Thyroid gland (tissue), 4 donors: ENCODE data around the gene GPR143. TPM values are rescaled to one million over a fixed set of nuclear protein-coding genes. Genes with fewer than 3 reads are reported as not detected.

Experiments
- DNase-seq, 2 donors: peaks; one replicate each; pipeline ENCODE4 v3.0.0-alpha.2; 2019
- H3K27ac ChIP-seq, 3 donors: fragments of 200-600 bp; sonication (generic); 1 replicate in 2 of 3; 2 replicates in 1 of 3; pipeline ENCODE4 v1.5.1; 2016 to 2019; ENCODE audit warnings: mild to moderate bottlenecking in 1 of 3, moderate library complexity in 1 of 3
- H3K27me3 ChIP-seq: fragments of 200-600 bp; sonication (generic); one replicate; pipeline ENCODE4 v1.5.1; 2019
- H3K36me3 ChIP-seq, 2 donors: fragments of 200-600 bp; sonication (generic); one replicate each; pipeline ENCODE4 v1.5.1; 2016 to 2019
- H3K4me1 ChIP-seq, 2 donors: fragments of 200-600 bp; sonication (generic); one replicate each; pipeline ENCODE4 v1.5.1; 2017 to 2019
- H3K4me3 ChIP-seq, 3 donors: fragments of 200-600 bp; sonication (generic); replicated peaks in 1 of 3; 1 replicate in 2 of 3; 2 replicates in 1 of 3; pipeline ENCODE4 v1.5.1; 2016; ENCODE audit warnings: mild to moderate bottlenecking in 1 of 3
- H3K9me3 ChIP-seq: fragments of 200-600 bp; sonication (generic); one replicate; pipeline ENCODE4 v1.5.1; 2017
- POLR2A ChIP-seq, 2 donors: fragments of 450-650 bp; IDR thresholded peaks; one replicate each; pipeline ENCODE4 v1.6.1; 2017; ENCODE audit warnings: antibody characterized with exemption in 2 of 2, mild to moderate bottlenecking in 2 of 2, moderate library complexity in 1 of 2
- WGBS, 2 donors: methylation state at CpG; one replicate each; pipeline ENCODE4 v1.1.5; 2017; 5-methylcytosine and 5-hydroxymethylcytosine counted together
- intact Hi-C: fragments of 100-400 bp; cut with DNase I; formaldehyde crosslinking; loops from one replicate; pipeline ENCODE4 v1.15.1; 2023
- total RNA-seq, 4 donors: library from RNA; depleted of rRNA; stranded (reverse); fragments of >200 nt; gene quantifications; one replicate each; pipeline ENCODE4 v1.2.3, GENCODE V29; 2016
- TF ChIP-seq, protein P1 (sequence below), 6 experiments: fragments of 200-600 bp in 3 of 6; fragments of 450-650 bp in 3 of 6; sonication (generic) in 3 of 6; IDR thresholded peaks; one replicate each; pipeline ENCODE4 v1.5.1; 2016 to 2019; ENCODE audit warnings: antibody characterized with exemption in 6 of 6, mild to moderate bottlenecking in 2 of 6, inconsistent platforms in 1 of 6, moderate library complexity in 1 of 6

Gene GPR143
- total RNA-seq, 4 donors from 2014 or later: 1.7 to 4.9 (median 3.4) TPM

DNA sequence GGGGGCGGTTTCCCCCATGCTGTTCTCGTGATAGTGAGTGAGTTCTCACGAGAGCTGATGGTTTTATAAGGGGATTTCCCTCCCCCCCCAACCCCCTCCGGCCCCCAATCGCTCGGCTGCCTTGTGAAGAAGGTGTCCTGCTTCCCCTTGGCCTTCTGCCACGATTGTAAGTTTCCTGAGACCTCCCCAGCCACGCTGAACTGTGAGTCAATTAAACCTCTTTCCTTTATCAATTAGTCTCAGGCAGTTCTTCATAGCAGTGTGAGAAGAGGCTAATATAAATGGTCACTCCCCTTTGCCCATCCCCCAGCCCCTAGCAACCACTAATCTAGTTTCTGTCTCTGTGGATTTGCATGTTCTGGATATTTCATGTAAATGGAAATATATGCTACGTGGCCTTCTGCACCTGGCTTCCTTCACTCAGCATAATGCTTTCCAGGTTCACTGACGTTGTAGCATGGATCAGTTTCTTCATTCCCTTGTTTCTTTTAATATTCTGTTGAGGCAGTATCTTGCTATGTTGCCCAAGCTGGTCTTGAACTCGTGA, 16.4 kb downstream of the GPR143 start:
- intact Hi-C loops: no loop called here
- TF ChIP-seq, protein P1, sequence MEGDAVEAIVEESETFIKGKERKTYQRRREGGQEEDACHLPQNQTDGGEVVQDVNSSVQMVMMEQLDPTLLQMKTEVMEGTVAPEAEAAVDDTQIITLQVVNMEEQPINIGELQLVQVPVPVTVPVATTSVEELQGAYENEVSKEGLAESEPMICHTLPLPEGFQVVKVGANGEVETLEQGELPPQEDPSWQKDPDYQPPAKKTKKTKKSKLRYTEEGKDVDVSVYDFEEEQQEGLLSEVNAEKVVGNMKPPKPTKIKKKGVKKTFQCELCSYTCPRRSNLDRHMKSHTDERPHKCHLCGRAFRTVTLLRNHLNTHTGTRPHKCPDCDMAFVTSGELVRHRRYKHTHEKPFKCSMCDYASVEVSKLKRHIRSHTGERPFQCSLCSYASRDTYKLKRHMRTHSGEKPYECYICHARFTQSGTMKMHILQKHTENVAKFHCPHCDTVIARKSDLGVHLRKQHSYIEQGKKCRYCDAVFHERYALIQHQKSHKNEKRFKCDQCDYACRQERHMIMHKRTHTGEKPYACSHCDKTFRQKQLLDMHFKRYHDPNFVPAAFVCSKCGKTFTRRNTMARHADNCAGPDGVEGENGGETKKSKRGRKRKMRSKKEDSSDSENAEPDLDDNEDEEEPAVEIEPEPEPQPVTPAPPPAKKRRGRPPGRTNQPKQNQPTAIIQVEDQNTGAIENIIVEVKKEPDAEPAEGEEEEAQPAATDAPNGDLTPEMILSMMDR (IDR thresholded peaks at IDR 0.05): no peak
- no peak for TF ChIP-seq POLR2A (IDR thresholded peaks at IDR 0.05)
- Histone ChIP-seq H3K9me3 (no peaks in the 10 kb centered on the region), H3K27me3 (no peaks in the 10 kb centered on the region), H3K36me3 (no peaks in the 10 kb centered on the region), H3K27ac (no peak overlapping the region), H3K4me1 (no peaks in the 10 kb centered on the region), H3K4me3 (no peak overlapping the region)
- 52 to 57% methylated on average over 8 to 9 of the region's 11 CpGs for WGBS, 2 donors
- DNase-seq: no peak

GRCh38 chrX:9747644-9748043, 18.0 kb downstream of the GPR143 start:
- 94 to 98% methylated on average over 4 of the region's 4 CpGs for WGBS, 2 donors
- no peak for DNase-seq
- TF ChIP-seq POLR2A (IDR thresholded peaks at IDR 0.05): no peak
- TF ChIP-seq, protein P1 (IDR thresholded peaks at IDR 0.05): no peak
- H3K36me3 ChIP-seq: no peaks in the 10 kb centered on the region
- no peaks in the 10 kb centered on the region for H3K27me3 ChIP-seq
- H3K4me1 ChIP-seq: no peaks in the 10 kb centered on the region
- H3K9me3 ChIP-seq: no peaks in the 10 kb centered on the region
- intact Hi-C loops: no loop called here
- H3K27ac ChIP-seq: no peak overlapping the region
- H3K4me3 ChIP-seq: no peak overlapping the region

GRCh38 chrX:9746148-9746888, 19.3 kb downstream of the GPR143 start:
- Histone ChIP-seq H3K27ac (no peak overlapping the region), H3K27me3 (no peaks in the 10 kb centered on the region), H3K4me3 (no peak overlapping the region), H3K9me3 (no peaks in the 10 kb centered on the region), H3K36me3 (no peaks in the 10 kb centered on the region), H3K4me1 (no peaks in the 10 kb centered on the region)
- intact Hi-C loops: no loop called here
- TF ChIP-seq, protein P1 (IDR thresholded peaks at IDR 0.05): no peak
- no peak for TF ChIP-seq POLR2A (IDR thresholded peaks at IDR 0.05)
- DNase-seq: no peak
- WGBS, 2 donors: 55 to 57% methylated on average over 3 of the region's 3 CpGs

DNA sequence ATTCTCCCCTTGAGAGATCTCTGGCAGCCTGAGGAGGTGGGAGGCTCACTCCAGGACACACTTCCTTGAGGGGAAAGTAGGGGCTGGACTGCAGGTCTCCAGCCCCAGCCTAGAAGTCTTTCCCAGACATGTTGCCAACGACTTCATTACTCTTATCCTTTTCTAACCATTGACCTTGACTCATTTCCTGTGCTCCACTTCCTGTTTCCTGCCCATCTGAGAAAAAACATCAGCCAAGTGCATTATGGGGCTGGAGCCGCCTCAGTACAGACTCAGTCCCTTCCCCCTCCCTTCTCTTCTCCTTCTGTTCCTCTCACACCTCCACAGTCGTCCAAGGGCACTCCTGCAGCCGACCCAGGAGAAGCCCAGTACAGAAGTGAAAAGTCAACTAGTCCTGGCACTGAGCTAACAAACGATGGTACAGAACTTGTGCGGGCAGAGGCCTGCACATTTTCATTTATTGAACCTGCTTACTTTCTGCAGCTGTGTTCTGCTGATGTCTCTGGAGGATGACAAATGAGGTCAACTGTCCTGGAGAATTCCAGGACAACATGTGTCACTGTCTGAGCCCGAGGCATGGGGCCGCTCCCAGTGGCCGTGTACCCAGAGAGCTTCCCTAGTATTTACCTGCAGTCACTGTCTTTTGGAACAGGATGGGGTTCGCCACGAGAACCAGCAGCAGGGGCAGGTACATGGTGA, 20.1 kb downstream of the GPR143 start:
- DNase-seq: no peak
- no peak for TF ChIP-seq POLR2A (IDR thresholded peaks at IDR 0.05)
- TF ChIP-seq, protein P1 (IDR thresholded peaks at IDR 0.05): no peak
- WGBS, 2 donors: 63 to 71% methylated on average over 8 to 9 of the region's 11 CpGs
- Histone ChIP-seq H3K27ac (no peak overlapping the region), H3K9me3 (no peaks in the 10 kb centered on the region), H3K36me3 (no peaks in the 10 kb centered on the region), H3K4me1 (no peaks in the 10 kb centered on the region), H3K4me3 (no peak overlapping the region), H3K27me3 (no peaks in the 10 kb centered on the region)
- intact Hi-C loops: no loop called here

DNA sequence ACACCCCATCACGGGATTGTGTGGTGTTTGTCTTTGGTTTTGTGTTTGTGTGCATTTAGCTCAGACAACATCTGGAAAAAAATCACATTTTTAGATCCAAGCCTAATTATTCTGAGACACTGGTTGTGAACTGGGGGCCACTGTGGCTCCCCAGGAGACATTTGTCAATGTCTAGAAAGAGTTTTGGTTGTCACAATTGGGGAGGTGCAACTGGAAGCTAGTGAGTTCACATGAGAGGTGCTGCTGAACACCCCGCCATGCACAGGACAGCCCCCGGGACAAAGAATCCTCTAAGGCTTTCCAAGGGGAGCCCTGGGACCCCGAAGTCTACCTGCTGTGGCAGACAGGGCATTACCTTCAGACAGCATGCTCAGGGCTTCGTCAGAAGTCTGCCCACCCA, 26.5 kb downstream of the GPR143 start:
- TF ChIP-seq, protein P1 (IDR thresholded peaks at IDR 0.05): no peak
- no peak overlapping the region for H3K27ac ChIP-seq
- H3K9me3 ChIP-seq: no peaks in the 10 kb centered on the region
- no peaks in the 10 kb centered on the region for H3K27me3 ChIP-seq
- intact Hi-C loops: no loop called here
- H3K4me3 ChIP-seq: no peak overlapping the region
- no peaks in the 10 kb centered on the region for H3K4me1 ChIP-seq
- no peak for DNase-seq
- WGBS, 2 donors: 86 to 96% methylated on average over 1 to 2 of the region's 5 CpGs
- no peaks in the 10 kb centered on the region for H3K36me3 ChIP-seq
